Panc1 (cell line): ENCODE results near the gene KCNQ1OT1. TPM values are rescaled to one million over a fixed set of nuclear protein-coding genes. Genes with fewer than 3 reads are reported as not detected.

ENCODE experiments used
- ATAC-seq: fragments of 200-7000 bp; cut with Tn5 transposase; 2 replicates; pipeline ENCODE4 v1.9.1; 2020; ENCODE audit warnings: mild to moderate bottlenecking, moderate library complexity
- BruUV-seq: library from RNA; stranded (reverse); fragments of 400-500 nt; replicated peaks from 2 replicates; lab custom pipeline; 2021; lab: Mats Ljungman, UMichigan
- CTCF ChIA-PET: fragments of 300-600 bp; sonication (Branson Sonifier 250); formaldehyde crosslinking; loops from one replicate; lab custom pipeline; 2022; ENCODE audit warnings: antibody characterized with exemption; lab: Charles Lee
- POLR2A ChIA-PET: fragments of 300-600 bp; sonication (Branson Sonifier 250); formaldehyde crosslinking; loops from one replicate; lab custom pipeline; 2022; ENCODE audit warnings: antibody characterized with exemption; lab: Charles Lee
- DNase-seq: peaks from one replicate; pipeline ENCODE4 v3.0.0-alpha.2; 2010; ENCODE audit warnings: low read depth, low spot score
- H3K27ac ChIP-seq: 2 replicates; pipeline ENCODE4 v1.5.1; 2011; ENCODE audit warnings: mild to moderate bottlenecking, low read length, inconsistent platforms
- H3K27me3 ChIP-seq: fragments of 200-500 bp; sonication (Bioruptor generic); 2 replicates; pipeline ENCODE4 v1.6.0; 2014; ENCODE audit warnings: low read length, inconsistent platforms; ENCODE audit not compliant: control insufficient read depth, insufficient read depth
- H3K36me3 ChIP-seq: fragments of 200-500 bp; sonication (Bioruptor generic); 2 replicates; pipeline ENCODE4 v1.5.1; 2014; ENCODE audit warnings: inconsistent platforms, mild to moderate bottlenecking, low read length, moderate library complexity; ENCODE audit not compliant: control insufficient read depth, insufficient read depth
- H3K4me1 ChIP-seq: 2 replicates; pipeline ENCODE4 v1.5.1; 2011; ENCODE audit warnings: inconsistent platforms, mild to moderate bottlenecking, low read length, moderate library complexity; ENCODE audit not compliant: control insufficient read depth, insufficient read depth
- H3K4me3 ChIP-seq, 2 experiments: 2 replicates each; pipeline ENCODE4 v1.5.1; 2011 to 2012; ENCODE audit warnings: low read depth in 2 of 2, low read length in 2 of 2, mild to moderate bottlenecking in 2 of 2, inconsistent platforms in 1 of 2, moderate library complexity in 1 of 2
- H3K9me3 ChIP-seq: fragments of 200-500 bp; sonication (Bioruptor generic); 2 replicates; pipeline ENCODE4 v1.5.1; 2014; ENCODE audit warnings: low read depth, mild to moderate bottlenecking, inconsistent platforms, low read length, moderate library complexity; ENCODE audit not compliant: control insufficient read depth, insufficient read depth
- POLR2AphosphoS5 ChIP-seq: IDR thresholded peaks from 2 replicates; pipeline ENCODE4 v1.6.1; 2012; ENCODE audit warnings: mild to moderate bottlenecking, low read depth, low read length, moderate library complexity
- SIN3A ChIP-seq: IDR thresholded peaks from 2 replicates; pipeline ENCODE4 v1.6.1; 2012; ENCODE audit warnings: low read depth, mild to moderate bottlenecking, low read length, moderate library complexity, borderline replicate concordance; ENCODE audit not compliant: insufficient read depth
- TCF7L2 ChIP-seq: IDR thresholded peaks from 2 replicates; pipeline ENCODE4 v1.6.1; 2011; ENCODE audit warnings: mild to moderate bottlenecking, low read depth, low read length, inconsistent platforms
- in situ Hi-C: cut with HindIII; loops from 2 replicates; pipeline ENCODE4 v1.10.0; 2016; ENCODE audit warnings: low sequenced_read_pairs, low pct_unique_long_range_greater_than_20kb
- intact Hi-C: fragments of 100-400 bp; cut with micrococcal nuclease; formaldehyde crosslinking; loops from one replicate; pipeline ENCODE4 v1.10.0; 2022; ENCODE audit not compliant: unreplicated experiment
- total RNA-seq: library from RNA; stranded (reverse); gene quantifications from one replicate; pipeline ENCODE4 v1.2.1, GENCODE V29; 2021; ENCODE audit not compliant: unreplicated experiment
- TF ChIP-seq, protein P1 (sequence below), 2 experiments: IDR thresholded peaks; 2 replicates each; pipeline ENCODE4 v1.6.1; 2011 to 2012; ENCODE audit warnings: low read depth in 2 of 2, control low read depth in 1 of 2, low read length in 1 of 2, mild to moderate bottlenecking in 1 of 2, moderate library complexity in 1 of 2; ENCODE audit not compliant: insufficient read depth in 1 of 2
- TF ChIP-seq, protein P2 (sequence below): fragments of 450-650 bp; IDR thresholded peaks from 2 replicates; pipeline ENCODE4 v1.5.1; 2017; ENCODE audit warnings: mild to moderate bottlenecking

Gene KCNQ1OT1
- total RNA-seq, 1 experiment from 2014 or later = 1.3 TPM

GRCh38 chr11:2694995-2695939 lies 4.5 kb downstream of the KCNQ1OT1 start:
- H3K9me3 ChIP-seq = no peaks in the 10 kb centered on the region
- H3K36me3 ChIP-seq = no peaks in the 10 kb centered on the region
- in situ Hi-C loops (no loop called here), intact Hi-C loops (loop anchor here (10.0 kb wide), 2 partner anchors 150 to 190 kb away; partner anchors contain the start of gene CDKN1C)
- no TSS peak for BruUV-seq
- TF ChIP-seq, protein P1, sequence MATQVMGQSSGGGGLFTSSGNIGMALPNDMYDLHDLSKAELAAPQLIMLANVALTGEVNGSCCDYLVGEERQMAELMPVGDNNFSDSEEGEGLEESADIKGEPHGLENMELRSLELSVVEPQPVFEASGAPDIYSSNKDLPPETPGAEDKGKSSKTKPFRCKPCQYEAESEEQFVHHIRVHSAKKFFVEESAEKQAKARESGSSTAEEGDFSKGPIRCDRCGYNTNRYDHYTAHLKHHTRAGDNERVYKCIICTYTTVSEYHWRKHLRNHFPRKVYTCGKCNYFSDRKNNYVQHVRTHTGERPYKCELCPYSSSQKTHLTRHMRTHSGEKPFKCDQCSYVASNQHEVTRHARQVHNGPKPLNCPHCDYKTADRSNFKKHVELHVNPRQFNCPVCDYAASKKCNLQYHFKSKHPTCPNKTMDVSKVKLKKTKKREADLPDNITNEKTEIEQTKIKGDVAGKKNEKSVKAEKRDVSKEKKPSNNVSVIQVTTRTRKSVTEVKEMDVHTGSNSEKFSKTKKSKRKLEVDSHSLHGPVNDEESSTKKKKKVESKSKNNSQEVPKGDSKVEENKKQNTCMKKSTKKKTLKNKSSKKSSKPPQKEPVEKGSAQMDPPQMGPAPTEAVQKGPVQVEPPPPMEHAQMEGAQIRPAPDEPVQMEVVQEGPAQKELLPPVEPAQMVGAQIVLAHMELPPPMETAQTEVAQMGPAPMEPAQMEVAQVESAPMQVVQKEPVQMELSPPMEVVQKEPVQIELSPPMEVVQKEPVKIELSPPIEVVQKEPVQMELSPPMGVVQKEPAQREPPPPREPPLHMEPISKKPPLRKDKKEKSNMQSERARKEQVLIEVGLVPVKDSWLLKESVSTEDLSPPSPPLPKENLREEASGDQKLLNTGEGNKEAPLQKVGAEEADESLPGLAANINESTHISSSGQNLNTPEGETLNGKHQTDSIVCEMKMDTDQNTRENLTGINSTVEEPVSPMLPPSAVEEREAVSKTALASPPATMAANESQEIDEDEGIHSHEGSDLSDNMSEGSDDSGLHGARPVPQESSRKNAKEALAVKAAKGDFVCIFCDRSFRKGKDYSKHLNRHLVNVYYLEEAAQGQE (IDR thresholded peaks at IDR 0.05; ENCODE audit: insufficient read depth in 1 of 2, low read depth in 2 of 2, low read length in 1 of 2) = no peak
- TF ChIP-seq POLR2AphosphoS5 (no peak), SIN3A (no peak), TCF7L2 (no peak)
- TF ChIP-seq, protein P2, sequence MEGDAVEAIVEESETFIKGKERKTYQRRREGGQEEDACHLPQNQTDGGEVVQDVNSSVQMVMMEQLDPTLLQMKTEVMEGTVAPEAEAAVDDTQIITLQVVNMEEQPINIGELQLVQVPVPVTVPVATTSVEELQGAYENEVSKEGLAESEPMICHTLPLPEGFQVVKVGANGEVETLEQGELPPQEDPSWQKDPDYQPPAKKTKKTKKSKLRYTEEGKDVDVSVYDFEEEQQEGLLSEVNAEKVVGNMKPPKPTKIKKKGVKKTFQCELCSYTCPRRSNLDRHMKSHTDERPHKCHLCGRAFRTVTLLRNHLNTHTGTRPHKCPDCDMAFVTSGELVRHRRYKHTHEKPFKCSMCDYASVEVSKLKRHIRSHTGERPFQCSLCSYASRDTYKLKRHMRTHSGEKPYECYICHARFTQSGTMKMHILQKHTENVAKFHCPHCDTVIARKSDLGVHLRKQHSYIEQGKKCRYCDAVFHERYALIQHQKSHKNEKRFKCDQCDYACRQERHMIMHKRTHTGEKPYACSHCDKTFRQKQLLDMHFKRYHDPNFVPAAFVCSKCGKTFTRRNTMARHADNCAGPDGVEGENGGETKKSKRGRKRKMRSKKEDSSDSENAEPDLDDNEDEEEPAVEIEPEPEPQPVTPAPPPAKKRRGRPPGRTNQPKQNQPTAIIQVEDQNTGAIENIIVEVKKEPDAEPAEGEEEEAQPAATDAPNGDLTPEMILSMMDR = no peak; the same call in 1 of the 2 replicates
- H3K27me3 ChIP-seq = no peaks in the 10 kb centered on the region
- no peak overlapping the region for H3K4me3 ChIP-seq
- no peak for ATAC-seq
- CTCF ChIA-PET = no interaction called here
- POLR2A ChIA-PET = no interaction called here
- H3K4me1 ChIP-seq = peaks cover 4% of the 10 kb centered on the region
- H3K27ac ChIP-seq = no peak overlapping the region
- no peak for DNase-seq

DNA sequence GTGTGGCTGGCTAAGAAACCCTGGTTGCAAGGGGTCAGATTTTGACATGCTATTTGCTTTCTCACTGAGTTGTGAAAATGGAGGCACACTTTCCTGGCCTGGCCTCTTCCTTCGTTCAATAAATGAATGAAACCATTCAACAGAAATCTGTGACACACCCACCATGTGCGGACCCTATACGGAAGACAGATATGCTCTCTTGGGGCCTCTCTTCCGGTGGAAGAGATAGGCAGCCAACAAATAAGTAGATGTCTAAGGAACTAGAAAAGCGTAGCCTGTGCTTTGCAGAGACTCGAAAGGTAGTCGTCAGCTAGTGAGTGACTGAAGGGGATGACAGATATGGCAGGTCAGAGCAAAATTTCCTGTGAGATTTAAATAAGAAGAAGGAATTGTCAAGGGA lies 5.3 kb downstream of the KCNQ1OT1 start:
- TF ChIP-seq, protein P1 (IDR thresholded peaks at IDR 0.05; ENCODE audit: insufficient read depth in 1 of 2, low read depth in 2 of 2, low read length in 1 of 2) = no peak
- no peak for TF ChIP-seq TCF7L2
- no peak for TF ChIP-seq SIN3A
- TF ChIP-seq, protein P2 = no peak
- TF ChIP-seq POLR2AphosphoS5 = no peak
- intact Hi-C loops = loop anchor here (10.0 kb wide), 2 partner anchors 150 to 190 kb away; partner anchors contain the start of gene CDKN1C
- no peak overlapping the region for H3K4me3 ChIP-seq
- no peaks in the 10 kb centered on the region for H3K9me3 ChIP-seq
- ChIA-PET POLR2A (no interaction called here), CTCF (no interaction called here)
- peaks cover 4% of the 10 kb centered on the region for H3K4me1 ChIP-seq
- BruUV-seq = no TSS peak
- no peak overlapping the region for H3K27ac ChIP-seq
- in situ Hi-C loops = no loop called here
- no peaks in the 10 kb centered on the region for H3K36me3 ChIP-seq
- no peak for ATAC-seq
- no peaks in the 10 kb centered on the region for H3K27me3 ChIP-seq
- DNase-seq = no peak
